ENCODE measurements around the gene BLOC1S1.

BLOC1S1 gene

GRCh38 chr12:55742719-55743405 lies 27.0 kb downstream of the BLOC1S1 start, which contains the start of gene GDF11:
GDF11 (plus strand) TSS chr12:55743122; CDS start chr12:55743317, 195 bp downstream.
- peak within 1 kb of the TSS; percentile 84 for H3K27ac ChIP-seq
- no peak for TF ChIP-seq CTCF (conservative IDR thresholded peaks at IDR 0.05)

GRCh38 chr12:55743406-55744339 lies 27.8 kb downstream of the BLOC1S1 start:
- H3K27ac ChIP-seq, result peak overlapping the region; percentile 84
- peak; percentile 21; the same call in 1 of the 2 replicates for TF ChIP-seq CTCF (conservative IDR thresholded peaks at IDR 0.05)

GRCh38 chr12:55744340-55745030 lies 28.6 kb downstream of the BLOC1S1 start:
- H3K27ac ChIP-seq, result peak overlapping the region; percentile 84
- no peak for TF ChIP-seq CTCF (conservative IDR thresholded peaks at IDR 0.05)

- no peak for TF ChIP-seq CTCF (conservative IDR thresholded peaks at IDR 0.05)
- peak overlapping the region; percentile 84; the same call in 1 of the 2 replicates for H3K27ac ChIP-seq
Observed at GRCh38 chr12:55745361-55746173, 29.7 kb downstream of the BLOC1S1 start.

- no peak for TF ChIP-seq CTCF (conservative IDR thresholded peaks at IDR 0.05)
- peak overlapping the region; percentile 84; the same call in 1 of the 2 replicates for H3K27ac ChIP-seq
Observed at GRCh38 chr12:55746174-55746912, 30.5 kb downstream of the BLOC1S1 start.

GRCh38 chr12:55746913-55747231 lies 31.0 kb downstream of the BLOC1S1 start:
- no peak for TF ChIP-seq CTCF (conservative IDR thresholded peaks at IDR 0.05)
- no peak overlapping the region for H3K27ac ChIP-seq

Data from VCaP (cell line).